GM19099 (cell line): ENCODE results near the gene ZC3H6.

ENCODE experiments used
- POLR2A ChIP-seq: IDR thresholded peaks from 3 replicates; pipeline ENCODE4 v1.6.1; 2011; ENCODE audit warnings: low read depth; ENCODE audit not compliant: insufficient read length; ENCODE audit errors: extremely low read depth

Gene ZC3H6

DNA sequence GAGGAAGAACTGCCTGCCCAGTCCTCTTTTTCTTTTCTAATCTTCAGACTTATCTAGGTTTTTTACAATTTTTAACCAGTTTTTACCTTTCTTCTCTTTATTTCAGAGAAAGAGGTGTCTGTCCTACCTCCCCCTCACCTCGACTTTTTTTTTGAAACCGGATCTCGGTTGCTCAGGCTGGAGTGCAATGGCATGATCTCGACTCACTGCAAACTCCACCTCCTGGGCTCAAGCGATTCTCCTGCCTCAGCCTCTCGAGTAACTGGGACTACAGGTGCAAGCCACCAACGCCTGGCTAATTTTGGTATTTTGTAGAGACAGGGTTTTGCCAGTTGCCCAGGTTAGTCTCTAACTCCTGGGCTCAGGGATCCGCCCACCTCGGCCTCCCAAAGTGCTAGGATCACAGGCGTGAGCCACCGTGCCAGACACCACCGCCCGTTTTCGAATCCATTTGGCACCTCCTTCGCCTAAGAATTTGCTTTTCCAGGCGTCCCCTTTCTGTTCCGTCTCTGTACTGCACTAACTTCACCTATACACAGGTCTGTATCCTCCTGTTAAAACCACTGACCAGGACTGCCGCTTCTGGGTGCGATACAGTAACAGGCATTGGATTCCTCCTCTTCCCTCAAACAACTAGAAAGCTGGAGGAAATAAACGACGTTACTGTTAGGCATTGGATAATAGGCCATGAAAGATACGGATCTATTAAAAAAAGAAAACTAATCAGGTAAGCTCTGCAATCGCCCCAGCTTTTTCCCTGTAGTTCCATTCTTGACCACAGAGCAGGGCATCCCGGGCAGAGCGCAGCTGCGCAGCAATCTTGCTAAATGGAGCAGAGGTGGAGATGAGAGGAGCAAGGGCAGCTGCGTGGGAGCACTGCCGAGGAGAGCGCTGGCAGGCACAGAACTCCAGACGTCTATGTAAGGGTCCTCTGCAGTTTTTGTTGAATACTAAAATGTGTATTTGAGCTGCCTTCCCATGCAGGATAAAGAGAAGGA lies 69.9 kb downstream of the ZC3H6 start:
- TF ChIP-seq POLR2A, result no peak
